ENCODE measurements around the gene PADI1.

PADI1 gene

DNA sequence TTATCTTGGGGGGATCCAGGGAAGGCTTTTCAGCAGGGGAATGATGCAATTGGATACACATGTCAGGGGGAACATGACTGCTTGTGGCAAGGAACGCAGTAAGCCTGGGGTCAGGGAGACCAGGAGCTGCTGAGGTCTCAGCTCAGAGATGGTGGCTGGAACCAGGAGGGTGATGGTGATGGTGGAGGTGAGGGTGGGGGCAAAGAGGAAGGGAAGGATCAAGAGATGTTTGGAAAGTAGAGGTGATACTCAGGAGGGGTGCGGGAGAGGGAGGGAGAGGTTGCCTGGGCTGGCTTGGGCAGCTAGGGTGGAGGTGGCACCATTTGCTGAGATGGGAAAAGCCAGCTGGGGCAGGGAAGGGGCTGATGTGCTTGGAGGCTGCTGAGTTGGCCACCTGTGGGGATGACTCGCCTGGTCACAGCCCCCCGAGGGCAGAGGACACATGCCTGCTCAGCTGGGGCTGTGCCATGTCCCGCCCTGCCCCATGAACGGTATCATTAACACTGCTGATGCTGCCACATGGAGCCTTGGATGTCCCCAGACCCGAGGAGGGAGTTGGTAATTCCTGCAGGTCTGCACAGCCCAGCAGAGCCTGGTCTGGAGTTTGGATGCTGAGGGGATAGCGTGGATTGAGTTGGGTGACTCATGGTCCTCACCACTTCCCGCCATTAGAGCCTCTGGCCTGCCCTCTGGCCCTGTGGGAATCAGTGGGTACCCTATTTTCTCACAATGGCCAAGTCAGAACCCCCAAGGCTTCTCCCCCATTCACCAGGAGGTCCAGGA is 6.3 kb upstream of the PADI1 start:
- DNase-seq: no peak

GRCh38 chr1:17199267-17200044 is 5.5 kb upstream of the PADI1 start:
- no peak for DNase-seq

DNA sequence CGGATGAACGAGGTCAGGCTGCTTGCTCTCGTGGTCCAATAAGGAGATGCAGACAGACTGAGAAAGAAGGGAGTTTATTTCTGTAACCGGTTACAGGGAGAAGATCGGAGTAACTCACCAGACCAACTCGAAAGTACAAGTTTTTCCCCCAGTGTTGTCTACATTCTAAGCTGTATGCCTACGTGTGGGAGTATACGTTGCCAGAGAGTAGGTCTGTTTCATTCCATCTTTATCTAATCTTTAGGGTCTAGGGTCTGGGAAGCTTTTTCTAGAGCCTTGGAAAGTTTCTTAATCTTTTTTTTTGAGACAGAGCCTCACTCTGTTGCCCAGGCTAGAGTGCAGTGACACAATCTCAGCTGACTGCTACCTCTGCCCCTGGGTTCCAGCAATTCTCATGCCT is 4.7 kb upstream of the PADI1 start:
- DNase-seq: no peak

- no peak for DNase-seq
These were observed 4.2 kb upstream of the PADI1 start for GRCh38 chr1:17200756-17201155.

DNA sequence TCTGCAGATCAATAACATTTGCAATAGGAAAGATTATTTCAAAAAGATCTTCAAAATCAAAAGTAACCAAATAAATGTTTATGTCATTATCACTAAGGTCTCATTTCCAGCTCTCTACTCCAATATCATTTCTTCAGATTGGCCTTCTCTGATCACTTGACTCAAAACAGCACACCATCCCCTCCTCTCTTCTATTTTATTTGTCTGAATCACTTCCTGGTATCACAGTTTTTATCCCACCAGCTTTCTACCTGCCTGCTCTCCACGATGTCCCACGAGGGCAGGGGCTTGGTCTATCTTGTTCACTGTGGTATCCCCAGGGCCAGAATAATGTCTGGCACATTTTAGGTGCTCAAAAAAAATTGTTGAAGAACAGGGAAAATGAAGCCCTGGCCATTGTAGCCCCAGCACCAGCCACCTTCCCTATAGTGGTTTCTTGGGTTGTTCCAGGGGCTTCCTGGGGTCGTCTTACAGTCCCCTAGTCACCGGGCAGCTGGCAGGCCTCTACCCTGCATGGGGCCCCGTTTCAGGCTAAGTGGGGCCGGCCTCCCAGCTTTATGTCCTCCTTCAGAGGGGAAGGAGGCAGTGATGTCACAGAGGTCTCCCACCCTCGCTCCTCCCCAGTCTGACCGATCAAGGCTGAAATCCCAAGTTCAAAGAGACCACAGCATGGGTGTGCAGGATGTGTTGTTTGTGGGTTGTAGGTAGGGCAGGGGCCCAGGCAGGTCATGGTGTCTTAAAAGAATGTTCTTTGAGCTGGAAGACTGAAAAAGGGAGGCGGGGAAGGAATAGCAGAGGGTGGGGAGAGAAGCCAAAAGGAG is 3.5 kb upstream of the PADI1 start:
- DNase-seq: no peak

- no peak for DNase-seq
These were observed 724 bp downstream of the PADI1 start for GRCh38 chr1:17205652-17206051.

DNA sequence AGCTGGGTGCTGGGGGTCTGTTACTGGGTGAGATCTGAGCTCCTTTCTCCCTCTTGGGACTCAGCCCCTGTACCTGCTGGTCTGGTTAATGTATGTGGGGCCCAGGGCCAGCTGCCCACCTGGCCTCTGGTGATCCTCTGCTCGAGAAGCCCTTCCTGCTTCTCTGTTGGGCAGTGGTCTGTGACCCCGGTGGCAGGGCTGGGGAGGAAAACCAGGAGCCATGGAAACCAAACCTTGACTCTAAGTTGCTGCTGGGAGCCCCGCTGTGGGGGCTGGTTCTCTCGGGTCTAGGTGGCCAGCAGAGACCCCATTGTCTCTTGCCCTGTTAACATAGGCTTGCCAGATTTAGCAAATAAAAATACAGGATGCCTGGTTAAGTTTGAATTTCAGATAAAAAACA is 1.3 kb downstream of the PADI1 start:
- DNase-seq: no peak

- DNase-seq: peak; percentile 50
These were observed 2.1 kb downstream of the PADI1 start for GRCh38 chr1:17207046-17207445.

- peak; percentile 11 for DNase-seq
These were observed 2.6 kb downstream of the PADI1 start for GRCh38 chr1:17207540-17207939.

DNA sequence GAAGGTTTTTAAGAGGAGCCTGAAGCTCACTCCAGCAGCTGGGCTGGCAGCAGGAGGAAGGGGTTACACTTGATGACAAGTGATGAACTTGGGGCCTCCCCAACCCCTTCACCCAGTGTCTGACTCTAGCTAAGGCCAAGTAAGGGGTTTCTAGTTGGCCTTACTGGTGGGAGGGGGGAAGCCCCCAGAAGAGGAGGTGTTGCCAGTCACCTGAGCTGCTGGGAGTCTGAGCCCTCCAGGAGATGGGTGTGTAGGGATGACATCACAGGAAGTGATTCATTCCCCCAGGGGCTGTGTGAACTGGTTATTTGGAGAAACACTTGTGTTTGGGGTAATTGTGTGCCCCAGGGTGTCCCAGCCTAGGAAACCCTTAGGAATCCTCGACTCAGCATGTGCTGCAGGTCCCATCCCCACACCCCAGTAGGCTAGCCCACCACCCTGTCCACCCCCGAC is 3.1 kb downstream of the PADI1 start:
- peak; percentile 15 for DNase-seq

- DNase-seq: no peak
These were observed 3.6 kb downstream of the PADI1 start for GRCh38 chr1:17208546-17208945.

- DNase-seq: no peak
These were observed 4.5 kb downstream of the PADI1 start for GRCh38 chr1:17209430-17209829.

GRCh38 chr1:17210176-17210575 is 5.2 kb downstream of the PADI1 start:
- no peak for DNase-seq

DNA sequence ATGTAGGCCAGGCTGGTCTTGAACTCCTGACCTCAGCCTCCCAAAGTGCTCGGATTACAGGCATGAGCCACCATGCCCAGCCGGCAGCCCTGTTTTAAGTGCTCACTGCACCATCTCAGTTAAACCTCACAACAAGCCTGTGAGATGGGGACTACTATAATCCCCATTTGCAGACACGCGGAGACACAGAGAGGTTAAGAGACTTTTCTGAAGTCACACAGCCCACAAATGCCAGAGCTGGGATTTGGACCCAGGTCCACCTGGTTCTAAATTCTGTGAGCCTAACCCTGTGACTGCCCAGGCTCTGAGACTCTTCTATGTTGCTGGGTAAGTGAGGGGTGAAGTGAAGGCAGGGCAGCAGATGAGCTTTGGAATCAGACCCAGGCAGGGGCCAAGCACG is 6.4 kb downstream of the PADI1 start:
- DNase-seq: no peak

- DNase-seq: no peak
These were observed 7.1 kb downstream of the PADI1 start for GRCh38 chr1:17212009-17212408.

DNA sequence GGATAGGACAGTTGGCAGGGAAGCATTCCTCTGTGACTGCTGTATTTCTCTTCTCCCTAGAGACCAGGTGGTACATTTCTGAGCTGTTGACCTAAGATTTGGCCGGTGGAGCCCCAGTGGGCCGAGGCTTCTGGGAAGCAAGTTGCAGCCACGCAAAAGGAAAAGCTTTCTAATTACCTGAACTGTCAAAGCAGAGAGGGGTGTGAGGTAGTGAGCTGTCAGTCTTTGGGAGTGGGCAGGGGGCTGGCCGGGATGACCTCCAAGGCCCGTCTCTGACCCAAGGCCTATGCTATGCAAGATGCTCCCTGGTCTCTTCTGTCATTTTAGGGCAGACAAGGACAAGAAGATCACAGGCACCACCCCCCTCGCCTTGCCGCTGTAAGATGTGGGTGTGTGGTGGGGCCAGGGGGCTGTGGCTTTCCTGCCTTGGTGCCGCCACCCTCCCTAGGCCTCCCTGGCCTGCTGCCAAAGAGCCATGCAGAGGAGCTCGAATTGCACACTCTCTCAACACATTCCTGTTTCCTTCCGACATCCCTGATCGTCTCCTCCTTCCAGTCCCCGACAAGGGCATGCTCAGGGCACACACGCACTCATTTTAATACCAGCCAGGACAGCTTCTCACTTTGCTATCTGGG is 7.7 kb downstream of the PADI1 start:
- DNase-seq: peak; percentile 14

- peak; percentile 7 for DNase-seq
These were observed 8.3 kb downstream of the PADI1 start for GRCh38 chr1:17213148-17213781.

- DNase-seq: no peak
These were observed 8.8 kb downstream of the PADI1 start for GRCh38 chr1:17213782-17214148.

GRCh38 chr1:17214876-17215544 is 10.1 kb downstream of the PADI1 start:
- DNase-seq: no peak

- no peak for DNase-seq
These were observed 10.6 kb downstream of the PADI1 start for GRCh38 chr1:17215545-17215890.

- no peak for DNase-seq
These were observed 11.2 kb downstream of the PADI1 start for GRCh38 chr1:17216078-17216477.

DNA sequence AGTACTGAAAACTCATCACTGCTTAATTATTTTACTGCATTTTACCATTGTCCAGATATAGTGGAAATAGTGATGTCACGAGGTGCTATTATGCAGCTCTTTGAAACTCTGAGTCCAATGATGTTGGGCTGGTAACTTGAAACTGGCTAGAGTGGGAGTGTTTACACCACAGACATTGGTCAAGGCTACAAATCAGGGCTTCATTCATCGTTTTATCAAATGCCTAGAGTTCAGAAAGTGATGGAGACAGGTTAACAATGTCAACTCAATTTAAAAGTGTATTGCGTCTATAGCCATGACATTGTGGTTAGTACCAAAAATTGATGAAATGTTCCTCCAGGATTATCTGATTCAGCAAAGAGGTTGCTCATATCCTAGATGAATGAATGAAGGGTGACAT is 12.7 kb downstream of the PADI1 start:
- no peak for DNase-seq

Data from DMS153 (cell line).